Inflammatory macrophage treated with lipopolysaccharide for 4 hours (primary cell): Measurements from ENCODE around the gene SPINK8.
"Not testable (repeated sequence)": the region's sequence is repeated elsewhere in the genome, so short reads cannot be mapped to it uniquely, and the experiment has no call there.

Source experiments
- DNase-seq: peaks from one replicate; pipeline ENCODE4 v3.0.0-alpha.2; 2020

SPINK8 gene

GRCh38 chr3:48276911-48277641, 56.4 kb downstream of the SPINK8 start:
- no peak for DNase-seq

GRCh38 chr3:48275287-48276027, 58.0 kb downstream of the SPINK8 start:
- no peak for DNase-seq

GRCh38 chr3:48274452-48274851, 59.0 kb downstream of the SPINK8 start:
- DNase-seq: no peak

GRCh38 chr3:48273594-48274211, 59.8 kb downstream of the SPINK8 start:
- peak; percentile 66 for DNase-seq

GRCh38 chr3:48271763-48272498, 61.5 kb downstream of the SPINK8 start:
- no peak for DNase-seq

GRCh38 chr3:48271223-48271622, 62.2 kb downstream of the SPINK8 start:
- not testable (repeated sequence) for DNase-seq

GRCh38 chr3:48270306-48270705, 63.2 kb downstream of the SPINK8 start:
- no peak for DNase-seq

GRCh38 chr3:48269592-48269991, 63.9 kb downstream of the SPINK8 start:
- no peak for DNase-seq

GRCh38 chr3:48268936-48269561, 64.4 kb downstream of the SPINK8 start:
- no peak for DNase-seq

- no peak for DNase-seq
Measured at GRCh38 chr3:48268381-48268935, 65.0 kb downstream of the SPINK8 start.

- no peak for DNase-seq
Measured at GRCh38 chr3:48267782-48268181, 65.7 kb downstream of the SPINK8 start.

GRCh38 chr3:48258530-48258929, 74.9 kb downstream of the SPINK8 start:
- DNase-seq: no peak
